HFFc6 (cell line): ENCODE measurements around the gene ITFG1. TPM values are rescaled to one million over a fixed set of nuclear protein-coding genes. Genes with fewer than 3 reads are reported as not detected.

Experiments
- DNase-seq: peaks from one replicate; pipeline ENCODE4 v3.0.0-alpha.2; 2018
- H3K27ac Mint-ChIP-seq: 2 replicates; pipeline ENCODE4 v1.8.0; 2020; ENCODE audit warnings: mild to moderate bottlenecking, mixed read lengths
- H3K27me3 Mint-ChIP-seq: 2 replicates; pipeline ENCODE4 v1.8.0; 2021; ENCODE audit warnings: mild to moderate bottlenecking, moderate library complexity, mixed read lengths; ENCODE audit not compliant: insufficient read depth
- H3K36me3 Mint-ChIP-seq: 2 replicates; pipeline ENCODE4 v1.8.0; 2021; ENCODE audit warnings: low read depth, mixed read lengths
- H3K4me1 Mint-ChIP-seq: 2 replicates; pipeline ENCODE4 v1.8.0; 2020; ENCODE audit warnings: low read depth, mixed read lengths
- H3K4me3 Mint-ChIP-seq: 2 replicates; pipeline ENCODE4 v1.8.0; 2020; ENCODE audit warnings: mild to moderate bottlenecking, moderate library complexity, mixed read lengths
- H3K9me3 Mint-ChIP-seq: 2 replicates; pipeline ENCODE4 v1.8.0; 2020; ENCODE audit warnings: mild to moderate bottlenecking, mixed read lengths
- CTCF ChIP-seq: fragments of 200-600 bp; sonication (generic); IDR thresholded peaks from 2 replicates; pipeline ENCODE4 v1.5.0; 2021; ENCODE audit warnings: antibody characterized with exemption, mild to moderate bottlenecking
- total RNA-seq, 6 experiments: library from RNA; stranded (reverse); fragmentation: NEBNext Ultra II Directional; extraction: Animal tissue kit (Norgen Biotek cat#: 25700); gene quantifications; 2 replicates in 1 of 6; 3 replicates in 5 of 6; pipeline ENCODE4 v1.2.3, GENCODE V29; 2021

The ITFG1 gene
- total RNA-seq, 6 experiments from 2014 or later, result 65.4 to 96.9 (median 79.4) TPM

- Mint-ChIP-seq H3K4me1 (peaks cover 35% of the 10 kb centered on the region), H3K27ac (no peak overlapping the region), H3K9me3 (no peaks in the 10 kb centered on the region), H3K27me3 (no peaks in the 10 kb centered on the region; the same call in 1 of the 2 replicates), H3K36me3 (no peaks in the 10 kb centered on the region; the same call in 1 of the 2 replicates), H3K4me3 (no peak overlapping the region)
- TF ChIP-seq CTCF, result no peak
- no peak for DNase-seq
Observed at GRCh38 chr16:47136099-47136842, 324.6 kb downstream of the ITFG1 start.

- TF ChIP-seq CTCF, result no peak
- Mint-ChIP-seq H3K36me3 (peaks cover 4% of the 10 kb centered on the region), H3K4me1 (peaks cover 35% of the 10 kb centered on the region), H3K27me3 (no peaks in the 10 kb centered on the region; the same call in 1 of the 2 replicates), H3K4me3 (no peak overlapping the region), H3K9me3 (no peaks in the 10 kb centered on the region), H3K27ac (no peak overlapping the region)
- DNase-seq, result no peak
Observed at GRCh38 chr16:47134550-47134949, 326.3 kb downstream of the ITFG1 start.

GRCh38 chr16:47132308-47132707 lies 328.6 kb downstream of the ITFG1 start:
- Mint-ChIP-seq H3K27me3 (no peaks in the 10 kb centered on the region; the same call in 1 of the 2 replicates), H3K4me1 (peaks cover 15% of the 10 kb centered on the region; the same call in 1 of the 2 replicates), H3K36me3 (peaks cover 4% of the 10 kb centered on the region; the same call in 1 of the 2 replicates), H3K27ac (no peak overlapping the region), H3K4me3 (no peak overlapping the region), H3K9me3 (no peaks in the 10 kb centered on the region)
- no peak for DNase-seq
- TF ChIP-seq CTCF, result no peak

GRCh38 chr16:47129755-47130435 lies 331.0 kb downstream of the ITFG1 start:
- H3K4me1 Mint-ChIP-seq, result peaks cover 8% of the 10 kb centered on the region; the same call in 1 of the 2 replicates
- peak overlapping the region; percentile 34; the same call in 1 of the 2 replicates for H3K27ac Mint-ChIP-seq
- DNase-seq, result no peak

GRCh38 chr16:47127541-47127940 lies 333.3 kb downstream of the ITFG1 start:
- Mint-ChIP-seq H3K36me3 (peaks cover 4% of the 10 kb centered on the region; the same call in 1 of the 2 replicates), H3K27me3 (no peaks in the 10 kb centered on the region; the same call in 1 of the 2 replicates), H3K27ac (no peak overlapping the region), H3K4me3 (no peak overlapping the region), H3K4me1 (peaks cover 8% of the 10 kb centered on the region; the same call in 1 of the 2 replicates), H3K9me3 (no peaks in the 10 kb centered on the region)
- no peak for TF ChIP-seq CTCF
- no peak for DNase-seq

More at GRCh38 chr16:47129755-47130435, 331.0 kb downstream of the ITFG1 start:
- H3K27me3 Mint-ChIP-seq, result no peaks in the 10 kb centered on the region; the same call in 1 of the 2 replicates
- H3K36me3 Mint-ChIP-seq, result peaks cover 4% of the 10 kb centered on the region; the same call in 1 of the 2 replicates
- TF ChIP-seq CTCF, result no peak
- H3K9me3 Mint-ChIP-seq, result no peaks in the 10 kb centered on the region
- peak overlapping the region; percentile 23; the same call in 1 of the 2 replicates for H3K4me3 Mint-ChIP-seq
